HPDE6-E6E7 (cell line): ENCODE data around the gene EPHX1.

Source experiments
- DNase-seq: peaks from one replicate; pipeline ENCODE4 v3.0.0; 2011; ENCODE audit warnings: missing footprints; ENCODE audit errors: extremely low spot score

EPHX1 gene

DNA sequence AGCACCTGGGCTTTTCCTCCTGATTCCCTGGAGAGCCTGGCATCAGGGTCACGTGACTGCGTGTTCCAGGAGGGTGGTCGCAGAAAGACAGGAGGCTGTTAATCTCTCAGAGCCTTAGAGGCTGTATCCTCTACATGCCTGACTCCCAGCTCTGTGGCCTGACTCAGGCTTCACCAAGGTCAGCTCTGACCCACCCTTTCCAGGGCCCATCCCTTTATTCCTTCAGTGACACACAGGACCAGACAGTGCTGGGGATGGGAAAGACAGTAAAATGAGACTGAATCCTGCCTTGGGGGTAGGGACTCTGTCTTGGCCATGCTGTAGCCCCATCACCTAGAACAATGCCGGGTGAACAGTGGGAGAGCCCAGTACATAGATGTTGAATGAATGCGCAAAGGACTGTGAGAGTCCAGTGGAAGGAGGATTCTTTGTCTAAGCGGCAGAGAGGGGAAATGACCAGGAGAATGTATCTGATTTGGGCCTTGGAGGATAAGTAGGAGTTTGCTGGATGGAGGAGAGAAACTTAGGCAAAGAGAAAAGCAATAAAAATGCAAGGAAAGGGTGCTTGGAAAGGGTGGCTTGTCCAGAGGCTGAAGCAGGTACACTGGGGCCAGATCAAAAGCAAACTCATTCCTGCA is 33.0 kb downstream of the EPHX1 start:
- DNase-seq, result no peak

DNA sequence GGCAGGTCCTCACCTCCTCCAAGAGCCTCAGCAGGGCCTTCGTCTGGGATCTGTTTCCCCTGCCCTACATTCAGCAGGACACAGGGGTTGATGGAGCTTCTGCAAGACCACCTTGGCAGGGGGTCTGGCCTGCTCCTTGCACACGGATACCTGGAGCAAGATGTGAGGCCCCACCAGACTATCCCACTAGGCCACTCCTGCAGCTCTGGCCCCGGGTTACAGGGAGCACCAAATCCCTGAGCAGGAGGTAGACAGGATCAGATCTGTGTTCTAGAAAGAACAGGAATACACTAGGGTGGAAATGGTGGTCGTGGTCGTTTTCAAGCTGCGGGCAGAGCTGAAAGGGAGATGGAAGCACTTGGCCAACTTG is 33.5 kb downstream of the EPHX1 start:
- DNase-seq, result no peak

DNA sequence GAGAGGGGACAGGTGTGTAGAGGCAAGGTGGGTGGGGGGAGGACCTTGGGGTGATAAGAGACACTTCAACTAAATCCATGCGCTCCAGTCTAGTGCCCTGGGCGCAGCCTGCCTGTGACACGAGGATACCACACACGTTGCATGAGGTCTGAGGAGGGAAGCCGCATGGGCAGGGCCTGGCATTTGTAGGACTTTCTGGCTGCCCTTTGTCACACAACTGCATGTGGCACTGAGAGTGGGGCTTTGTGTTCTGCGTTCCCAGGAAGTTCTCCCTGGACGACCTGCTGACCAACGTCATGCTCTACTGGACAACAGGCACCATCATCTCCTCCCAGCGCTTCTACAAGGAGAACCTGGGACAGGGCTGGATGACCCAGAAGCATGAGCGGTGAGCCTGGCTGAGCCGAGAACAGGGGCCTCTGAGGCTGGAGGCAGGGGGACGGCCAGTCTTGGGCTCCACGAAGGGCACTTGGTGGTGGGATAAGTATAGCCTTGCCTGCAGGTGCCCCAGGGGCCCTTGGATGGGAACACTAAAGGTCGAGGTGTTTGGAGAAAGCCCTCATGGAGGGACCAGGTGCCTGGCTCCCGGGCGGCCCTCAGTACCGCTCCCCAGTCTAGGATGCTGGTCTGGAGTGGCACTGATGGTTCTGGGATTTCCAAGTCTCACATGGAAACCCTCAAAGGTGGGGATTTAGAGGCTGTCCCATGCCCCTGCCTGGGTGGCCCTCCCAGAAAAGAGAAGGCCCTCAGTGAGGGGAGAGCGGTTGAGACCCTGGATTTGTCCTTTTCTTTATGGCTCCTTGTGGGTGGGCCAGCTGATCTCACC is 34.5 kb downstream of the EPHX1 start:
- no peak for DNase-seq

DNA sequence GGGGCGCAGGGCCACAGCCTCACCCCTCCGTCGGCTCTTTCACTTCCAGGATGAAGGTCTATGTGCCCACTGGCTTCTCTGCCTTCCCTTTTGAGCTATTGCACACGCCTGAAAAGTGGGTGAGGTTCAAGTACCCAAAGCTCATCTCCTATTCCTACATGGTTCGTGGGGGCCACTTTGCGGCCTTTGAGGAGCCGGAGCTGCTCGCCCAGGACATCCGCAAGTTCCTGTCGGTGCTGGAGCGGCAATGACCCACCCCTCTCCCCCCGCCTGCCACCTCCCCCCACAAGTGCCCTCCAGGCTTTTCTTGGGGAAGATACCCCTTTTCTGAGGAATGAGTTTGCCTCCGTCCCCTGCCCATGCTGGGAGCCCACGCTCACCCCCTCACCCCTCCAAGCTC is 35.2 kb downstream of the EPHX1 start:
- no peak for DNase-seq

DNA sequence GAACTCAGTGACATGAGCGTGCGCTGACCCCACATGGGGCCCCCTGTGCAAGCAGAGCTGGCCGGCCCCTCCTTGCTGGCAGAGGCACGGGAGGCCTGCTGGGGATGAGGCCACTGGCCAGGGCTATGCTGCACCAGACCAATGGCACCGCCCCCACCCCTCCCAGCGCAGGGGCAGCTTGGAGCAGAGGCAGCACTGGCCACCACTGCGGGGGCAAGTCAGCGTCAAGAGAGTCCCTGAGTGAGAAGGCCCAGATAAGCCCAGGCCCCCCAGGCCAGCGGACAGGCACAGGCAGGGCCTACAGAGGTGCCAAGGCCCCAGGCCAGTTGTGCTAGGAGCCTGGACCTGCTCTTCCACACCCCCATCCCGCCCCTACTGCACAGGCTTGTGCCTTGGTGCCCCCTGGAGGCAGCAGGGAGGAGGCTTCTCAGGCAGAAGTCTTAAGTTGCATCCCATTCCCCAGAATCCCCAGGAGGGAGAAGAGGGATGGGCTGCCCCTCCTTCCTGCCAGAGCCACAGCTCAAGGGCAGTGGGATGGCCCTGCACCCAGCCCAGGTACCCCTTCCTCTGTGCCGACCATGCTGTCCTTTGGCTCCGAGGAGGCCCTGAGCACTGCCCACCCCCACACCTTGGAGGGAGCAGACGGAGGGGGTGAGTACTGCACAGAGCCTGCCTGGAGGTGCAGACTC is 35.8 kb downstream of the EPHX1 start:
- peak; percentile 42 for DNase-seq

DNA sequence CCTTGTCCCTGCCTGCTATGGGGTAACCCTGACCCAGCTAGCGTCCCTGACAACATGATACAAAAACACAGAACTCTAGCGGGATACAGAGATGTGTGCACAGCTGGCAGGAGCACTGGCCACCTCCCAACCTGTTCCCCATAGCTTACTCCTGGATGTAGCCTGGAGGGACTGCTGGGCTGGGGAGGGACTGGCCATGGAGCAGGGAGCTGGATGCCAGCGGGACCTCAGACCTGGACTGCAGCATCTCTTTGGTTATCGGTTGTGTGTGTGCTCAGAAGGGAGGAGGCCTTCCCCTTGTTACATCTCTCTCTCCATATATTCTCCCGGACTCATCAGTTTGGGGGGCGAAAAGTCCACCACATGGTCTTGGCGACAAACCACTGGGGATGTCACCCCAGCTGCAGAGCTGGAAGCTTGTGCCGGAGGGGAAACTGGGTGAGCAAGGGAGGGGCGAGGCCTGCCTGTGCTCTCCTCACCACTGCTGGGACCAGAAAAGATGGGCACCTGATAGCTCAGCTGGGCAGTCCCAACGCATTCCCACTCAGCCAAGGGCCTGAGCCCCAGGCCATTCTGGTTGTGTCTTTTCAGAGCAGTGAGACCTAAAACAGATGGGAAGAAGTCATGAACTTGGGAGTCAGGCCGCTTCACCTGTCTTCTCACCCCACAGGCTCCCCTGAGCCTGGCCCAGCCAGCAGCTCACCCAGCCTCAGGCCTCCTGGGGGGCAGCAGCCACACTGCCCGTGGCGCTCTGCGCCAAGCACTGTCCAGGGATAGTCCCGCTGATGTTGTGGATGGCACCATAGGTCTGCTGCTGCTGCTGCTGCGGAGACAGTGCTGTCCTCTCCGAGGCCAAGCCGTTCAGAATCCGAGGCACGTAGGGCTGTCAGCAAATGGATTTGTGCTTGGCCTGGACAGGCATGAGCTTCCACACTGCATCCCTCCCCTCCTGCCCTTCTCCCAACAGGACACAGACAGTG is 36.7 kb downstream of the EPHX1 start:
- no peak for DNase-seq

DNA sequence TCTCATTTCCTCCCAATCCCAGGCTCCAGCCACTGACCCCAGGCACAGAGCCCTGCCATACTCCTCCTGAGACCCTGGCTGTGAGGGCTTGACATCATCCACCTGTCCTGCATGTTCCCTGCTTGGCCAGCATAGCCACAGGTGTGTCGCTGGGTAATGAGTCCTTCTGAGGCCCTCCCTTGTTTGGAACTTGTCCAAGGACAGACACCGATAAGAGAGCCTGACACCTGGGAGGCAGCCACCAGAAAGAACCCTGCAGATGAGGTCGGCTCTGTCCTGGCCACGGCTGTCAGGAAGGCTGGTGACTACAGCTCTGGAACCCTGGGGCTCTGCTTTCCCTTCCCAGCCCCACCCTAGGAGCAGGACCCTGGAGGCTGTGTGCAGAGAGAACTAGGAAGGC is 37.7 kb downstream of the EPHX1 start:
- no peak for DNase-seq

DNA sequence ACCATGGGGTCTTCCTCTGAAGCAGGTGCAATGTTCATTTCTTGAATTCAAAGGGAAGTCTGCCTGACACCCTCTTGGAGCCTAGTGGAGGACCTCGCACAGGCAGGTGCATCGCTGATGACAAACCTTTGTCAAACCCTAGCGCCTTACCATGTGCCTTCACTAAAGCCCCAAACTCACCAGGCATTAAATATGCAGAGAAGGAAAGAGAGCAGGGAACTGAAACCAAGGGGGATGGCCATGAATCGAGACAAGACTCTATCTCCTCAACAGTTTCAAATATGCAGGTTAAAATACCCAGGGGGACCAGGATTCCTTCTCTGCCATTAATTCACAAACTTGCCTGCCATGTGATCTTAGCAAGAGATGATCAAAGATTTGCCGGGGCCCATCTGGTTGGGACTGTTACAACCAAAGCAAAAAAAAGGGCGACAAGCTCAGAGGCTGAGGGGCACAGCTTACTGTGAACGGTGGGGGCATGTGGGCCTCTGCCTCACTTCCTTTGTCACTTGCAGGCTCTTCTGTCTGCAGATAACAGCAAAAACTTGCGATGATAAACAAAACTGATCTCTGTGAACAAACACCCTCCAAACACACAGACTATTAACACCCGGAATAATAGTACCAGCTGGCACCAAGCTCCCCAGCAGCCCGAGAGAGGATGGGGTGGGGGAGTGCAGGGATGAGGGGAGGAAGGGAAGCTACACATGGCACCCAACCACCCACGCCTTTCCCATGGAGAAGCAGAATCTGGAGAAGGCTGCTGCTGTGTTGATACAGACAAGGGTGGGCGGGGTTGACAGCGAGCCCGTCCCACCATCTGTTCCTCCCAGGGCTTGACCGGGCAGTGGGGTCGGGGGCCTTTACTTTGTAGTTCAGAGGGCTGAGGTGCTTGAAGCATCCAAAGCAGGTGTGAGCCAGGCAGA is 38.4 kb downstream of the EPHX1 start:
- no peak for DNase-seq

DNA sequence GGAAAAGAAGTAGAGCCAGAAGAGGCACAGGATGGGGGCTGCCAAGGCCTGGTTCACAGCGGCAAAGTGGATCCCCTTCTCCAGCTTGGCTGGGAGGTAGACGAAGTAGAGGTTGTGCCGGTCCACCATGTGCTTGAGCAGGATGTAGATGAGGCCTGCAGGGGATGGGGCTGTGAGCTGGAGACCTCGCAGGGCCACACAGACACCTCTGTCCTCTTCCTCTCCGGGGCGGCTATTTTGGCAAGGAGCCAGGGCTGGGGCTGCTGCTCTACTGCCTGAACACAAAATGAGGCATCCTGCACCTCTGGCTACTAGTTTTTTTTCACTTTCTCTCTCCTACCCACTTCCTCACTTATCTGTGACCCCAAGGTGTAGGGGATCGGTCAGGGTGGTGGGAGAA is 40.0 kb downstream of the EPHX1 start:
- DNase-seq, result no peak

DNA sequence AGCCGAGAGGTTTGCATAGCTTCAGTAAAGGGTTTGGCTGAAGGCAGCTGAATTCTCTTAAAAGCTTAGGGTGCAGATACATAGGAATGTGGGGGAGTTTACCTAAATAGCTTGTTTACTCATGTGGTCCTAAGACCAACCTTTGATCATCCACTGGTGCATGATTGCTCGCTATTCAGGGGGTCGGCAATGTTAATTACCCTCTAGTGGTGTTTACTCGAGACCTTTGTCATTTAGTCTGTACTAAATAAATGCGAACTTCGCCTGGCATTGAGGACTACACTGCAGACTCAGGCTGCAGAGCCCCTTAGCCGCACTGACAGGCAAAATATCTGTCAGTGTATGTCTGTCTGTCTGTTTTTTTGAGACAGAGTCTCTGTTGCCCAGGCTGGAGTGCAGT is 40.4 kb downstream of the EPHX1 start:
- no peak for DNase-seq

DNA sequence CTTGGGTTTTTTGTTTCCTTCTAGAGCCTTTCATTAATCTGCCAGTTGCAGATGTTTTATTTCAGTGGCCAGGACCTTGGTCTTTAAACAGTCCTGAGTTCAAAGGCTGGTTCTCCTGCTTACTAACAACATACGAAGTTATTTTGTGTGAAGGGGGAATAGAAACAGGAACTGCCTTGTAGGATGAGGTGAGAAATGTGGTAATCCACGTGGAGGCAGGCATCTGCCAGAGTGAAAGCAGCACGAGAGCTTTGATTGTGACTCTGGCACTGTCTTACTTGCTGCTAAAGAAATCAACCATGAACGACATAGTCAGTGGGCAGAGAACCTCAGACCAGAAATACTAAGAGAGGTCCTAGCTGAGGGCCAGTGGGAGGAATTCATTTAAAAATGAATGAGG is 41.9 kb downstream of the EPHX1 start:
- no peak for DNase-seq

DNA sequence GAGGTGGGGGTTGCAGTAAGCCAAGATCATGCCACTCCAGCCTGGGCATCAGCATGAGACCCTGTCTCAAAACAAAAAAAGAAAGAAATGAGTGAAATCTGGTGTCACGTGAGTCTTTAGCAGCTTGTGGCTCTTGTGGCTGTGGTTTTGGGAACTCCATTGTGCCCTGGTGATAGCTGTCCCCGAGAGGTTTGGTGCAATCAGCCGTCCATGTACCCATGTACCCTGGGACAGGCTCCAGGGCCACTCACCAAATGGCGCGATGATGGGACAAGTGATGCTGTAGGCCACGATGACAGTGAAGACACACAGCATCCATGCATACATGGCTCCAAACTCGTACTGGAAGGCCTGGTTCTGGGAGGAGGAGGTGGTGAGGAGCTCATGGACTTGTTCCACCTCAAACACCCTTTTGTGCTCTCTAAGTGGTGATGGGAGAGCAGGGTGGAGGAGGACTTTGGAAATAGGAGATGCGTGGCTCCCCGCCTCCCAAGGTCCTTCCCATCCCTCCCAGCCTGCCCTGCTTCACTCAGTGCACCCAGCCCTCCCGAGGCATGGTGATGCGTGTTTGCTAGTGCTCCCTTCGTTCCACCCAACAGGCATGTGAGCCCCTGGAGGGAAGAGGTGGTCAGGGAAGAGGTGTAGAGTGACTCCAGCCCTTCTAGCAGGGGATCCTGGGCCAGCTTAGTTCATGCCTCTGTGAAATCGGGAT is 42.6 kb downstream of the EPHX1 start:
- no peak for DNase-seq

DNA sequence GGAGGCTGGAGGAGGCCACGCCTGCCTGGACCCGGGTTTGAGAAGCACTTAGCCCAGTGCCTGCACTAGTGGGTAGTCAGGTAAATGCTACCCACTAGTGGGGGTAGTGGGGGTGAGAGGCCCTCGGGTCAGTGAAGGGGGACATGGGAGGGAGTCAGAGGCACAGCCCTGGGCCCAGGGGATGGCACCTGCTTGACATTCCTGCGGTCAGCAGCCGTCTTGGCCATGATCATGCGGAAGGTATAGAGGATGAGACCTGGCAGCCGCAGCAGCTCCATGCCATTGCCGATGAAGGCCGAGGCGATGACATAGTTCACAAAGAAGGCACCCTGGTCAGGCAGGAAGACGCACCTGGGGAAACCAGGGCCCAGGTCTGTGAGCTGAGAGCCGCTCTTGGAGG is 43.5 kb downstream of the EPHX1 start:
- DNase-seq, result no peak

DNA sequence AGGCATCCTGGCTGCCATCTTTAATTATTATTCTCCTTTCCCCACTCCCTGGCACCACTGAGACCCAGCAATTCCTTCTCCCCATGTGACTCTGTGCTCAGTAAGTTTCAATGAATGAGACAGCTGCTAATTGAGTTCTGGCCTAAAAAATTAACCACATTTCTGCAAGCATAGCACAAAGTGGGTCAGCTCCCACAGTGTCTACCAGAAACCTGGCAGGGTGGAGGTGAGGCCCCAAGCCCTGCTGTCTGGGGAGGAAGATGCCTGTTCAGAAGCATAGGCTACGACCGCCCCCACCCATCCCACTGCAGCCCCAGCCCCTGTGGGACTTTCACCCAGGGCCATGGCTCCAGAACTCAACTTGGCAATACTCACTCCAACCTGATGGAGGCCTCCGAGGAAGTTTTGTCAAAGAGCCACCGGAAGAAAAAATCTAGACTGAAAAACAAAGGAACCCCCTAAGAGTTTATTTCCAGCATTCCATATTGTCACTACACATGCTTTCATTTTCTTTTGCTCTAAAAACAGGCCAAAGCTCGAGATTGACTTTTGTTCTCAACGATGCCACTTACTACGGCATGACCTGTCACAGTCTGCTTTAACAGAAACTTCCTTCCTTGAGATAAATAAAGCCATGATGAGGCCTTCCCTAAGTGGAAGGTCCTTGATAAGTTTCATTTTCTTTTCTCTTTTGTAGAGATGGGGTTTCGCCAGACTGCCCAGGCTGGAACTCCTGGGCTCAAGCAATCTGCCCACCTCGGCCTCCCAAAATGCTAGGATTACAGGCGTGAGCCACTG is 45.8 kb downstream of the EPHX1 start:
- no peak for DNase-seq

DNA sequence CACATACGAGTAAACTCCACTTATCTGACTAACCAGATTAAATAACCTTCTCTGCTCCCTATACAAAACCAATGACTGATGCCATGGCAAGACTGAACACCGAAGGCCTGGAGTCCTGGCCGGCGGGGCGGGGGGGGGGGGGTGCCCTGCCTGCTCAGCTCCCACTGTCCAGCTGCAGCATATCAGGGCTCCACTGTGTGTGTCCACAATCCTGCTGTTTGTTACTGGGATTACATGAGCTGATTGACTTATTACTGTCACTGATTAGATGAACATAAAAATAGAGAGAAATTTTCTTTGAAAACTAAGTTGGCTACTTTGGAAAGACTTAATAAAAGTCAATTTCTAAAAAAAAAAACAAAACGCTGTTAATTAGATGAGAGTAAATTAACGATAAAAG is 47.3 kb downstream of the EPHX1 start:
- DNase-seq, result no peak

DNA sequence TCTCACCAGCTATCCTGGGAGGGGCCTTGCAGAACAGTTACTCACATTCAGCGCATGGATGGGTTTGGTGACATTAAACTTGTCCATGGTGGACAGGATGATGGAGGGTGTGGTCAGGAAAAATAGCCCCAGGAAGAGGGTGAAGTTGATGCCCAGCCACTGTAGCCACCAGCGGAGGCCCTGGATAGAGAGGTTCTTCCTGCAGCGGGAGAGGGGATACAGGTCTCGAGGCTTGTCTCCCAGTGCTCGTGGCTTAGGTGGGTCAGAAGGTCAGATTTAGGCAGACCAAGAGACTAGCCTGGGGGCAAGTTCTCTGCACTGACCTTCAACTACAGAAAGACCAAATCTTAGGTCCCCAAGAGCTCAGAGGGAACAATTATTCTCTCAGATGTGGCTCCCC is 49.2 kb downstream of the EPHX1 start:
- DNase-seq, result no peak

DNA sequence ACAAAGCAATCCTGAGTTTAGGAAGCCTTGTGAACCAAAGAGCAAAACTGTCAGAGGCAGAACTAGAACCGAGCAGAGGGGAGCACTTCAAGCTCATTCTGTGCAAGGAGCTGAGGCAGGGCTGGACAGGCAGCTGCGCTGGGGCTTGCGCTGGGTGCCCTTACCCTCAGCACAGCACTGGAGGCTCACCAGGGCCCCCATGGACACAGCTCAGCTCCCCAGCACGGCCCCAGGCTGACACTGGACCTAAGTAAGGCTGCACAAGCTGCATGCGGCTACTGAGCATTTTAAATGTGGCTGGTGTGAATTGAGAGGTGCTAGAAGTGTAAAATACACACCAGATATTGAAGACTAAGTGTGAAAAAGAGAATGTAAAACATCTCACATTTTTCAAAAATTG is 50.2 kb downstream of the EPHX1 start:
- no peak for DNase-seq

DNA sequence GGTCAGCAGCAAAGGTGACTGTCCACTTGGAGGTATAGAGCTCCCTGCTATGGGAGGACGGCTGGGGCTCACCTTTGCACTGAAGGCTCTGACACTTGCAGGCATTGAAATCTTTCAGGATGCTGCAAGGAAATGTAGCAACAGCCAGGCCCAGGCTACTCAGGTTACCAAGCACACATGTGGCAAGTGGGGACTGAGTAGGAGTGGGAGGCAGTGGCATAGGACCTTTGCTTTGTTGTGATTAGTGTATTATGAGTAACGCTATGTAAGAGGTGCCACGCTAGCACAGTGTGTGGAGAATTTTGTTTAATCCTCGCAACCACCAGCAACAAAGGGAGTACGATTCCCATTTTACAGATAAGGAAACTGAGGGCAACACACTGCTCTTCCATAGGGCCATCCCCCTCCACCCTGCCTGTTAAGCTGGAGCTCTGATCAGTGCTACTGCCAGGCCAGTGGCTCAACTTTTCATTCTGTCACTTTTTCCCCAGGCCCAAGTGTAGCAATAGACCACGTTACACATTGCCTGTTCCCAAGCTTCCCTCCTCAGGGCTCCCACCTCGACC is 51.0 kb downstream of the EPHX1 start:
- no peak for DNase-seq
